Loucy (cell line): ENCODE results near the gene MTFR1L.

Experiments used
- CTCF ChIP-seq: fragments of 200-600 bp; sonication (generic); conservative IDR thresholded peaks from 2 replicates; pipeline ENCODE4 v1.5.1; 2014; ENCODE audit warnings: mild to moderate bottlenecking, antibody characterized with exemption, low read length
- EZH2phosphoT487 ChIP-seq: fragments of 200-600 bp; IDR thresholded peaks from 2 replicates; pipeline ENCODE4 v1.6.1; 2018; ENCODE audit warnings: antibody characterized with exemption, mild to moderate bottlenecking, moderate library complexity, borderline replicate concordance

GRCh38 chr1:25797939-25798338 is 21.8 kb upstream of the MTFR1L start:
- TF ChIP-seq CTCF, result peak; percentile 82
- no peak for TF ChIP-seq EZH2phosphoT487
